Anterior cingulate cortex (tissue), 58 donors: ENCODE measurements around the gene ACER3.
"Not testable (repeated sequence)": the region's sequence is repeated elsewhere in the genome, so short reads cannot be mapped to it uniquely, and the experiment has no call there.

Experiments
- DNase-seq, 58 donors: peaks; one replicate each; lab custom pipeline; 2025; lab: John Stamatoyannopoulos, UW

Gene ACER3

DNA sequence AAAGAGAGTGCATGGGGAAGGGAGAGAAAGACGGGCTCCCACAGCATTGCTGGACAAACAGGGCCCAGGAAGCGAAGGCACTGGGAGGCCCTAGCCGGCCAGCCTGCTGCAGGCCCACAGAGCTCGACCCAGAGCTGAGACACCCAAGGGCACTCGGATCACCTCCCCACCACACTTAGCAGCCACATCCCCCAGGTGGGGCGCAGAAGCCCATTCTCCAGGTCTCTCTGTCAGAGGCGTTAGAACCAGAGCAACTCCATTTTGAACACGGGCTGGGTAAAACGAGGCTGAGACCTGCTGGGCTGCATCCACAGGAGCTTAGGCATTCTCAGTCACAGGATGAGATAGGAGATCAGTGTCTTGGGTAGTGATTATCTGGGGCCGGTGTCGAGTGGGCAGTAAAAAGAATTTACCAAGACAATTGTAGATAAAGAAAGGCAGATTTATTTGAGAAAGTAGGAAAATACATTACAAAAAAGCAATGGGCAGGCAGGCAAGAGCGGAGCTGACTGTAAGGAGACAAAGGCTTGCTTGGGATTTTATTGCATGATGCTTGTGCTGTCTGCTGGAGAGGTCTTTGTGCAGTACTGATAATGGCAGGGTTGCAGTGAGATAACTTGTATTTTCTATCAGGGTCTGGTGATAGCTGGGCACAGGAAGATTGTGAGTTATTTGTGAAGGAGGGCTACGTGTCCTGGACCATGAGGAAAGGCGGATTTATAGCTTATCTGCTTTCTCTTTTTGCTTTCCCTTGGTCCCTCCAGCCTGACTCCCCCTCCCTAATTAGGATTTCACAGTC, 192.7 kb downstream of the ACER3 start:
- no peak for DNase-seq

DNA sequence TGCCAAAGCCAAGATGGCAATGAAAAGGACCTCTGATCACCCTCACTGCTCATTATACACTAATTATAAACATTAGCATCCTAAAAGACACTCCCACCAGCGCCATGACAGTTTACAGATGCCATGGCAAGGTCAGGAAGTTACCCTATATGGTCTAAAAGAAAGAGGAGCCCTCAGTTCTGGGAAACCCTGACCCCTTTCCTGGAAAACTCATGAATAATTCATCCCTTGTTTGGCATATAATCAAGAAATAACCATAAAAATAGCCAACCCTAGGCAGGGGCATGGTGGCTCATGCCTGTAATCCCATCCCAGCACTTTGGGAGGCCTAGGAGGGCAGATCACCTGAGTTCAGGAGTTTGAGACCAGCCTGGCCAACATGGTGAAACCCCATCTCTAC, 193.4 kb downstream of the ACER3 start:
- no peak for DNase-seq

DNA sequence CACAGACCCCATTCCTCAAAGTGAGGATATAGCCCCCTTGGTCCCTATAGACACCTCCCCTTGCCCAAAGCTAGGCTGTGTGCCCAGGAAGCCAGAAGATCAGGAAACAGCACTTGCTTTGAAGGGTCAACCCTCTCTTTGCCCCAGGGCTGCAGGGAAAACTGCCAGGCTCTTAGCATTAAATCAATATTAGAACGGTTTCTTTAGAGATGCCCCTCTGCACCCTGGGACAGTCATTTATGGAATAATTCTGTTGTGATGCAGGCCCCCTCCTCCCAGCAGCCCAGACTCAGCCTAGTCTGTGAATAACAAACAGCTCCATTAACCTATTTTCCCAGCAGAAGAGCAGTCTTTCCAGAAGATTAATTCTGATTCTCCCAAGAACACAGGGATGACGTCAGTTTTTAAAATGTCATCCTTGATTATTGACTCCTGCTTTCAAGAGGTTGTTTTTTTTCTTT, 194.4 kb downstream of the ACER3 start:
- DNase-seq: no peak

DNA sequence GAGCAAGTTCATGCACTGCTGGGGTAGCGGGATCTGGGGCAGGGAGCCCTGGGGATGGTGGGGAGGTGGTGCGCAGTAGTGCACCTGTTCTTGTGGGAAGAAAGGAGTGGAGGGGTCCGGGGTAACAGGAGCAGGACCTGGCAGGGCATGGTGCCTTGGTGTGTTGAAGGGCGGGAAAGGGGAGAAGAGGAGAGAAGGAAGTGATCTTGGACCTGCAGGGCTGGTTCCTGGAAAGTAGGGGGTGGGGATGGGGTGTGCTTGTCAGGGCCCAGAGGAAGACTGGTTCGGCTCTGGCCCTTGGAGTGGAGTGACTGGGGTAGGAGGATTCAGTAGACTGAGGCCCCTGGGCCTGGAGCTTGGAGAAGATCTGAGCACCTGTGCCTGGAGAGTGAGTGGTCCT, 195.2 kb downstream of the ACER3 start:
- no peak for DNase-seq

DNA sequence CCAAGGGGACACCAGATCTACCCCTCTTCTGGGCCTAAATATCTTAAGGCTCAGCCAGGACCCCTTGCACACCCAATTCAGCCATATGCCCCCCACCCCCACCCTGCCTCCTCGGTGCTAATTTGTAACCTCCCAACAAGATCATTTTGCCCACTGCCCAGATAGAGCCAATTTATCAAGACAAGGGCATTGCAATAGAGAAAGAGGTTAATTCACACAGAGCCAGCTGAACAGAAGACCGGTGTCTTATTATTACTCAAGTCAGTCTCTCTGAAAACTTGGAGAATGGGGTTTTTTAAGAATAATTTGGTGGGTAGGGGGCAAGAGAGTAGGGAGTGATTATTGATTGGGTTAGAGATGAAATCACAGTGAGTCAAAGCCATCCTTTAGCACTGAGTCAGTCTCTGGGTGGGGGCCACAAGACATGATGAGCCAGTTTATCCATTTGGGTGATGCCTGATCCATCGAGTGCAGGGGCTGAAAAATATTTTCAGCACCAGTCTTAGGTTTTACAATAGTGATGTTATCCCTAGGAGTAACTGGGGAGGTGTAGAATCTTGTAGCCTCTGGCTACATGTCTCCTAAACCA, 196.2 kb downstream of the ACER3 start:
- no peak for DNase-seq

DNA sequence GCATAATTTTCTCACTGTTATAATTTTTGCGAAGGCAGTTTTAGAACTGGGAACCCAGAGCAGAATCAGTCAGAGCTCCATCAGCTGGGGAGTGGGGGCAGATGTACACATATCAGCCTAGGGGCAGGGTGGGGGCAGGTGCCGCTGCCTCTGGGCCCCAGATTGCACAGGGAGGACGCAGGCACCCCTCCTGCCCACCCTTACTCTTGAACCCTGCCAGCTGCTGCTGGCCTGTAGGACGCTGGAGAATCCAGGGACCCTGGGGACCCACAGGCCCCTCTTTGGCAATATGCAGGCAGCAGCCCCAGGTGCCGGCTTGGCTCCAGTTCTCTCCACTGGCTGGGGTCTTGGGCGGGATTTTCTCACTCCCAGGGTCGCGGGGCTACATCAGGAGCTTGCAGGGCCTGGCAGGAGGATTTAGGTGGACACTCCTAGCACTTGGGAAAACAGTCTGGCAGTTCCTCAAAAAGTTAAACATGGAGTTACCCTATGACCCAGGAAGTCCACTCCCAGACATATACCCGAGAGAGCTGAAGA, 197.3 kb downstream of the ACER3 start:
- DNase-seq: no peak

DNA sequence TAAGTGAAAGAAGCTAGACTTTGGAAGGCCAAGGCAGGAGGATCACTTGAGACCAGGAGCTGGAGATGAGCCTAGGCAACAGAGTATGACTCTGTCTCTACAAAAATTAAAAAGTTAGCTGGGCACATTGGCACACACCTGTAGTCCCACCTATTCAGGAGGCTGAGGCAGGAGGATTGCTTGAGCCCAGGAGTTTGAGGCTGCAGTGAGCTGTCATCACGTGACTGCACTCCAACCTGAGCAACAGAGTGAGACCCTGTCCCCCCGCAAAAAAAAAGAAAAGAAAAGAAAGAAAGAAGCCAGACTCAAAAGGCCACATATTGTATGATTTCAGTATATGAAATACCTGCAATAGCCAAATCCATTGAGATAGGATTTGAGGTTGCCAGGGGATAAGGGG, 198.2 kb downstream of the ACER3 start:
- DNase-seq: no peak

DNA sequence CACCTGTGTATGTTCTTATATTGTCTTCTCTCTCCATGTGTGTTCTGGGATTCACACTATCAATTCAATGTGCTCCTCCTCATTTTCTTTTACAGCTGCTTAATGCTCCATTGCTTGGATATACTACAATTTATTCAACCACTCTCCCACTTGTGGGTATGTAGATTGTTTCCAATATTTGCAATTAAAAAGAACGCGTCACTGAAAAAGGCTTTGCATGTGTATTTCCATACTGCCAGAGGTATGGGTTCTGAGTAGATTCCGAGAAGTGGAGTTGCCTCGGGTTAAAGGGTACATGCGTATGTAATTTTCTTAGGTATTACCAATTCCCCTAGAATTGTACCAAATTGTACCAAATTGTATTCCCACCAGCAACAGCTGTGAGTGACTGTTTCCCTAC, 199.1 kb downstream of the ACER3 start:
- no peak for DNase-seq

DNA sequence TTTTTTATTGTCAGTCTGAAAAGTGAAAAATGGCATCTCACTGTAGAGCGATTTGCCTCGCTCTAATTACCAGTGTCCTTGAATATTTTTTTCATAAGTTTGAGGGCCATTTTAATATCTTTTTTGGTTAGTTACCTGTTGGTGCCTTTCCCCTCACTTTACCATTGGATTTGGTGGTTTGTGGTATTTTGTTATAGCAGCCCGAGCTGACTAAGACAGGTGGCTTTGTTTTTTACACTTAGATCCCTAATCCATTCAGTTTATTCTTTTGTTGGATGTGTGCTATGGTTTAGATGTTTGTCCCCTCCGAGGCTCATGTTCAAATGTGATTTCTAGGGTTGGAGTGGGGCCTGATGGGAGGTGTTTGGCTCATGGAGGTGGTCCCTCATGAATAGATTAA, 199.5 kb downstream of the ACER3 start:
- no peak for DNase-seq

DNA sequence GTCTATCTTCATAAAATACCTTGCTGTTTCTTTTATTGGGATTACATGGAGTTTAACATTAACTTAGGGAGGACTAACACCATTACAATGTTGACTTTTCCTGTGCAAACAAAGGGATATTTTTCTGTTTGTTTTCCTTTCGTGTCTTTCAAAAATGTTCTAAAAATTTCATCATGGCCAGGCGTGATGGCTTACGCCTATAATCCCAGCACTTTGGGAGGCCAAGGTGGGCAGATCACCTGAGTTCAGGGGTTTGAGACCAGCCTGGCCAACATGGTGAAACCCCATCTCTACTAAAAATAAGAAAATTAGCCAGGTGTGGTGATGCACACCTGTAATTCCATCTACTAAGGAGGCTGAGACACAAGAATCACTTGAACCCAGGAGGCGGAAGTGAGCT, 200.5 kb downstream of the ACER3 start:
- DNase-seq: not testable (repeated sequence)

DNA sequence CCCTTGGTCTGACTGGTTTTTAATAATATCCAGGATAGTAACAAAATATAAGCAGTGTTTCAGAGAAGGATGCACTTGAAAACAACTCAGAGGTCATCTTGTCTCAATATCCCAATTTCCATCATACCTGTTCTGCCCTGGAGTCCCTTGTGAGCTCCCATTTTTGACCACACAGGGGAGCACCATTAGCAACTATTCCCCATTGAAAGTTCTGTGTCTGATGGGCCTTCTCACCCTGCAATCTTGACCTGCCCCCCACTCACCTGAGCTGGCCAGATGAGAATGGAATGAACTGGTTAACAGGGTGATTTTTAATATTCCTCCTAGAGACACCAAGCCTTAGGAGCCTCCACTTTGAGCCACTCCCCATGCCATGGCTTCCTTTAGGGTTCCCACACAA, 202.2 kb downstream of the ACER3 start:
- DNase-seq: no peak

DNA sequence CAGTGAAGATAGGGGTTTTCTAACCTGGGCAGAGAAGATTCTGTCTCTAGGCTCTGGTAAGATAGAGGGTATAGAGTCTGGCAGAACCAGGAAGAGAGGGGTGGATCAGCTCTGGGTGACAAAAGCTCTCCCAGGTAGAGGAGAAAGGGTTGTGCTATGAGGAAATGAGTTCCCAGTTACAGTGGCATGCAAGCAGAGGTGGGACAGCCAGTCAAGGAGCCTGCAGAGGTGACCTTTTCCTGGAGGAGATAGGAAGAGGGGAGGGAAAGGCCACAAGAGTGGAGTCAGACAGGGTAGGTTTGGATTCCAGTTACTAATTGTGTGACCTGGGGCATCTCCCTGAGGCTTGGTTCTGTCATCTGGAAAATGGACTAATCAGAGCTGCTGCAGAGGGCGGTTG, 202.7 kb downstream of the ACER3 start:
- no peak for DNase-seq

DNA sequence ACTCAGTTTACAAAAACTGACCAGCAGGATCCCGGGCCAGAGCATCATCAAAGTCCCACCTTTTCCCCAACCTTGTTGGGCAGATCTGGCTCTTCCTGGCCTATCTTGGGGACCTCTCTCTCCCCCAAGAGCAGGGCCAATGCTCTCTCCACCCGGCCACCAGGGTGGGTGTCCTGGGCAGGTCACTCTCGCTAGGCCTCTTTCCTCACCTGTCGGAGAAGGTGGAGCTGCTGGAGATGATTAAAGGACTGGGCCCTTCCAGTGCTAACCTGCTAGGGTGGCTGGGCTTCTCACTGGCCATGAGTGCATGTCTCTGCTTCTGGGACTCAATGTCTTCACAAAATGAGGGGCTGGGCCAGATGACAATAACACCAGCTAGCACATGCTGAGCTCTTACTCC, 203.1 kb downstream of the ACER3 start:
- DNase-seq: no peak

DNA sequence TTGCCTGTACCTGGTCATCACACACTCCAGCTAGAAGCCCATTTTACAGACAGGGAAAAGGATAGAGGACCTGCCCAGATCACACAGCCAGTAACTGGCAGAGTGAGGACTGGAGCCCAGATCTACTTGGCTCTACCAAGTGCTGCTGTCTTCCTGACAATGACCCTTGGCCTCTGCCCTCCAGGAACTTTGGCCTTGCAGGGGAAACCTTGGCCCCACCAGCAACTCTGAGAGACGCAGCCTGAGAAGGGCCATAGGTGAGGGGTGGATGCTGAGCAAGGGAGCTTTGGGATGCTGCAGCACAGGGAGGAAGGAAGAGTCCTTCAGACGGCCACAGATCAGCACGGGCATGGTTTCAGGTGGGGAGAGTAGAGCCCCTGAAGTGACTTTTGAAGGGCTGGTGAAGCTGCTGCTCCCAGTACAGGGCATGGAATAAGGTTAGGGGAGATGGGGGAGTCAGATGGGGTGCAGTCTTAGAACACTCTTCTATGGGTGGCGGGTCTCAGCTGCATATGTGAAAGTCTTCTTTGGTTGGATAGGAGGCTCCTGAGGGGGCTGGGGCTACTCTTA, 204.0 kb downstream of the ACER3 start:
- DNase-seq: no peak

DNA sequence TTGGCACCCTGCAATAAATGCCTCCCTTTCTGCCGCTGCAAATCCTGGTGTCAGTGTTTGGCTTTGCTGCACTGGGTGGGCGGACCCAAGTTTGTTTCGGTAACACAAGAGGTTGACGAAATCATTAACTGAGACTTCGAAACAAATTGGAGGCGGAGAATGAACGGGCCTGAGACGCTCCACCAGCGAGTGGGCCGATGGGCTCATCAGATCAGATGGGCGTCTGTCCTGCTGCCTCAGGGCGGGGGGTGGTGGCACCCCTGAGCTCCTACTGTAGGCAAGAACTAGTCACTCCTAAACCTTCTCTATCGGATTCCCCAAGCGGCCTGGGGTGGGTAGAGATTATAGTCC, 205.1 kb downstream of the ACER3 start:
- DNase-seq: peak in 5 of 58 donors; percentile 41 to 70 (median 54)

DNA sequence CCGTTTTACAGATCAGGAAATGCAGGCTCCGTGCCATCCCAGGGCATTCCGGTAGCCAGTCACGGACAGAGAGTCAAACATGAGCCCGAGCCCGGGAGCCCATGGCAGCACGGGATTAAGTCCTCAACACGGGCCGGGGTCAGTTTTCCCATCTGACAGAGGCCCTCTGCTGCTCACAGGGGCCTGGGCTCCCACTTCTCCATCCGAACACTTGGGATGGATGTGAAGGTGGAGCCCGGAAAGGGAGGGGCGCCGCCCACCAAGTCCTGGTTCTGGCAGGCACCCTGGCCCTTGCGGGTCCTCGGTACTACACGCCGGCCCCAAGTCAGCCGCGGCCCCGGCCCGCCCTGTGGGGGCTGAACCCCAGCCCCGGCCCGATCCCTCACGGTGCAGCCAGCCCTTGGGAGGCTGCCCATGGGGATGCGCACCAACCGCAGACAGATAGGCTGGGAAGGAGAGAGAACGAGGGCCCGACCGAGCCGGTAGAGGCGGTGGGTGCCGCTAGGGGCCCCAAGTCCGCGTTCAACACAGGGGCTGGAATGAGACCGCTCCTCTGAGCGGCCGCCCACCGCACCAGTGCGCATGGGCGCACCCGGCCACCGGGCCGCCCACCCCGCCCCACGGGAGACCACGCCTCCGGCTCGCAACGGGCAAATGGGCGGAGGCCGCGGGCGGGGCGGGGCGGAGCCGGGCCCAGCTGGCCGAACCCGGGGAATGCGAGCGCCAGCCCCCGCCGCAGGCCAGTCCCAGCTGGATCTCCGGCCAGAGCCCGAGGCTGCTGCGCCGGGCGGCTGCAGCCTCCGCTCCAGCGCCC, 205.7 kb downstream of the ACER3 start, which contains the start of gene CAPN5:
Gene CAPN5, plus strand, starts transcription at position 743 of the 814 bp plus-strand sequence. CDS start 17,916 bp downstream, outside the sequence.
- peak; percentile 65 to 97 (median 89) for DNase-seq

DNA sequence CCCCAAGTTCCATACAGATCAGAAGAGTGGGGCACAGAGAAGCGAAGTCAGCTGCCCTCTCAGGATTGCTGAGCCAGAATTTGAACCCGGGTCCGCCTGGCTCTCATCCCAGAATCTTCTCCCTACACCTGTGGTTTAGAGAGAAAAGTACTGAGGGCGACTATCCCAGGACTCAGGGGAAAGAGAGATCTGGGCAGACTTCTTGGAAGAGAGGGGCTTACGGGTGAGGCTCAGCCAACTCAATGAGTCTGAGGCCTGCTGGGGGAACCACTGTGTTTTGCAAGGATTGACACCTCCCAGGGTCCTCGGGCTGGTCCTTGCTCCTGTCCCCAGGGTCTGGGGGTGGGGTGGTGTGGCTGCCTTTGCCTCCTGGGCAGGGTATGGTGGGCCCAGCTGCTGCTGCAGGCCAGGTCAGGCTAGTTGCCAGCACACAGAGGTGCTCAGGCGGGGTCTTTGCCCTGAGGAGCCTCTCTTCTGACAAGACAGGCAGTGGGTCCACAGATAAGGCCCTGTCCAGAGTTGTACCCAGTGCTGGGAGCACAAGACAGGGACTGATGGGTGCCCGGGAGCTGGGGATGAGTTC, 207.2 kb downstream of the ACER3 start:
- no peak for DNase-seq

DNA sequence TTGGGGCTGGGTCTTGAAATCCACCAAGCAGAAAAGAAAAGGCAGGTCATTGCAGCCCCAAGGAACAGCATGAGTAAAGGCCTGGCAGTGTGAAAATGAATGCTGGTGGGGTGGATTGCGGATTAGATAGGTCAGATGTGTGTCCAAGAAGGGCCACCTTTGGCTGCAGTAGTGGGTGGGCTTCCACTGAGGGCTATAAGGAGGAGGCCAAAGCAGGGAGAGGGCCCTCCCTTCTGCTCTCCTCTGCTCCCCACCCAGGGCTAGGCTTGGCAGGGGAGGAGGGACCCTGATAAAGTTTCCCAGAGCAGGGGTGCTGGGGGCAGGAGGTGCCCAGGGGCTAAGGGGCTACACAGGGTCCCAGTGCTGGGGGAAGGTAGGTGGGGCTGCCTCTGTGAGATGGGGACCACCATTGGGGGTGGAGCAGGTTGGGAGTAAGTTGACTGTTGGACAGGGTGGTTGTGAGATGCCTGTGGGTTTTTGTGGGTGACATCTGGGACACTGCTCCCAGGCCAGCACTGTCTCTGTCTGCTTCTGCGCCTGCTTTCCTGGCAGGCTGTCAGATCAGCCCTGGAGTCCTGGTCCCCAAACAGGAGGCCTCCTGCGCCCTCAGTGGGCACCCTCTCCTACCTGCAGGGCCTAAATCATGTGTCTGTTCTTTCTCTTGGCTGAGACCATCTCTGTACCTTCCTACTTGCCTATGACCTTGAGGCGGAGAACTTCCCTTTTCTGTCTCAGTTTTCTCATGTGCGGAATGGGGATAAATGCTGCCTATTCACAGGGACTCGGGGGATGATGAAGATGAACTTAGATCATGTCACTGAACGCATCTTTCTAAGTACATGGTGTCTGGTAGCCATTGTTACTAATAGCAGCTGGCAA, 208.0 kb downstream of the ACER3 start:
- no peak for DNase-seq

DNA sequence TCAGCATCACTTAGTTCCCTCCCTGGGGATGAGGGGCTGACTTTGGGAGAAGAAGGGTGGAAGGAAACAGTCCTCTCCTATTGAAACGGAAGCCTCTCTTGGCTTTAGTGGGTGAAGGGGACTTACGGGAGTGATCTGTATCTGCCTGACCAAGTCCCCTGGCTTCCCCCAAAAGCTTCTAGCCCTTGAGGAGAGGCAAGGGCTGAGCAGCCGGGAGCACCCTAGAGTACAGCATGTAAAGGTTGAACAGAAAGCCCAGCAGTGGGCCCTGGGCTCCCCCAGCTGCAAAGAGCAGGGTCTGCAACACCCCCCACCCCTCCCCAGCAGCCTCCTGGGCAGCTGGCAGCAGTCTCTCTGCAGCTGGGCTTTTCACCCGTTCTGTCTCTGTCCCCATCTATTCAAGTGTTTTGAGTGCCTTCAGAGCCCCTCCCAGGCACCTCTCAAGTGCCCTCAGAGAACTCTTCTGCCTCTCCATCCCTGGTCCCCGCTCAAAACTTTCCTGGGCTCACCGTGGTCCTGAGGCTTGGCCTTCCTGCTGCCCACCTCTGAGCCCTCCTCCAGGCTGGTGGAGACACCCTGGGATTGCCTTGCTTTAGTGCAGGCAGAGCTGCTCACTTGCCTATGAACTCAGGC, 208.7 kb downstream of the ACER3 start:
- DNase-seq: no peak
